Adrenal gland (tissue), 5 donors: ENCODE results near the gene SLC6A13.

ENCODE experiments used
- CTCF ChIP-seq, 6 experiments: fragments of 450-650 bp in 4 of 6; fragments of 200-600 bp in 2 of 6; sonication (generic) in 1 of 6; IDR thresholded peaks; 1 replicate in 5 of 6; 2 replicates in 1 of 6; pipeline versions ENCODE4 v1.5.1 to v1.8.0; 2016 to 2021; ENCODE audit warnings: antibody characterized with exemption in 6 of 6, mild to moderate bottlenecking in 2 of 6, moderate library complexity in 1 of 6
- POLR2A ChIP-seq, 2 donors: fragments of 450-650 bp; IDR thresholded peaks; one replicate each; pipeline ENCODE4 v1.6.1; 2017; ENCODE audit warnings: antibody characterized with exemption in 2 of 2, mild to moderate bottlenecking in 2 of 2, moderate library complexity in 1 of 2
- donor health status: DM: no; HTN: no; CAD: no.

- TF ChIP-seq CTCF (IDR thresholded peaks at IDR 0.05), result no peak
- no peak for TF ChIP-seq POLR2A (IDR thresholded peaks at IDR 0.05)
Measured at GRCh38 chr12:178829-179109, 83.9 kb downstream of the SLC6A13 start.
